ENCODE results near the gene CREG1.
A peak's percentile ranks its signal among the peaks of the same experiment; 100 is the strongest.

The CREG1 gene

DNA sequence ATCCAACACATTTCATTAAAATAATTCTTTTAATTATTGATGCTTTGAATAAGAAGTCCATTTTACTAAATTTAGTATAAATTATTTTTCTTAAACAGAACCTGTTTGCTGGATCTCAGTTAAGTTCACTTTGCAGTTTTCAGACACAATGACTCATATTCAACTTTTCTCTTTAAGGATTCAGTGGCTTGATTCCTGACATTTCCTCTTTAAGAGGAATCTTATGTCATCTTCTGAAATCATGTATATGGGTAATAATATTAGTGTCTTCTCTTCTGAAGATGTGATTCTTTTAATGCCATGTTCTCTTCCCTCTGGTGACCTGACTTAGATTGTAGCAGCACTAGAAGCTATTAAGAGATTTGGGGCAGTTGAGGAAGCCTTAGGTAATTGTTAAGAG is 12.6 kb downstream of the CREG1 start:
- H4K8ac ChIP-seq (ENCODE audit: low read depth, low read length): no peak overlapping the region
- no peak overlapping the region for H3K14ac ChIP-seq (ENCODE audit: low read length)
- peaks cover 4 to 14% of the 10 kb centered on the region in 2 experiments for H3K36me3 ChIP-seq (ENCODE audit: control insufficient read depth in 1 of 2, insufficient read depth in 2 of 2, low read length in 2 of 2)
- no peak overlapping the region for H3K18ac ChIP-seq (ENCODE audit: low read length)
- no peak overlapping the region for H3K4me3 ChIP-seq (ENCODE audit: low read depth, low read length)
- no peaks in the 10 kb centered on the region for H3K9me3 ChIP-seq (ENCODE audit: insufficient read depth, low read depth, low read length)
- no peak overlapping the region for H3K4me2 ChIP-seq (ENCODE audit: low read length)
- no peak for DNase-seq
- no peaks in the 10 kb centered on the region for H3K79me1 ChIP-seq (ENCODE audit: low read length)
- H4K12ac ChIP-seq (ENCODE audit: low read depth, low read length): no peak overlapping the region
- H3K23ac ChIP-seq (ENCODE audit: low read length): no peak overlapping the region
- H3K9ac ChIP-seq (ENCODE audit: low read length): no peak overlapping the region
- H4K91ac ChIP-seq (ENCODE audit: low read depth, low read length): no peak overlapping the region
- H3K4me1 ChIP-seq (ENCODE audit: control insufficient read depth in 1 of 2, insufficient read depth in 2 of 2, low read length in 2 of 2): peaks cover 0 to 4% of the 10 kb centered on the region in 2 experiments
- no peak overlapping the region for H3K27ac ChIP-seq (ENCODE audit: low read depth, low read length)
- no peak overlapping the region for H2AFZ ChIP-seq (ENCODE audit: insufficient read depth, low read length, poor library complexity)
- no peak overlapping the region for H2BK120ac ChIP-seq (ENCODE audit: insufficient read depth, low read length, poor library complexity)
- no peaks in the 10 kb centered on the region for H3K27me3 ChIP-seq (ENCODE audit: insufficient read depth, low read length)
- H2BK5ac ChIP-seq (ENCODE audit: low read depth, low read length, poor library complexity): no peak overlapping the region
- no peak overlapping the region for H2BK12ac ChIP-seq (ENCODE audit: low read length)
- peaks cover 2% of the 10 kb centered on the region for H3K79me2 ChIP-seq (ENCODE audit: control insufficient read depth, insufficient read depth, low read length, poor library complexity)
- no peak overlapping the region for H3K4ac ChIP-seq (ENCODE audit: low read depth, low read length)
- no peak overlapping the region for H2AK5ac ChIP-seq (ENCODE audit: low read length)

DNA sequence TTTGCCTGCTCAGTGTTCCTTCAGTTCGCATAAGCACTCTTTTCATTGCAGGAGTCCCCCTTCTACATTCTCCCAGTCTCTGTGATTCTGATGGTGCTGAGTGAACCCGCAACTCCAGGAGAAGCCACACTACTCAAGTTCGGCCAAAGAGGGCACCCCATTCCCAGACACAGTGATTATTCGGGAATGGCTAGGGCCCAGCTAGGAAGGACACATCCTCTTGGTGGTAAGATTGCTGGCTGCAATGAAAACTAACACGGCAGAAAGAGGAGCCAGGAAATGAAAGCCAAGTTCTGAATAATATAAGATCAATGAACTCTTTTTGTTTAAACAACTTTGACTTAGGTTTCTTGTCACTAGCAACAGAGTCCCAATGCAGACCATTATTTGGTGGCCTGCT is 14.9 kb downstream of the CREG1 start:
- no peak for DNase-seq
- Histone ChIP-seq H2BK12ac (ENCODE audit: low read length) (no peak overlapping the region), H3K9me3 (ENCODE audit: insufficient read depth, low read depth, low read length) (no peaks in the 10 kb centered on the region), H3K36me3 (ENCODE audit: control insufficient read depth in 1 of 2, insufficient read depth in 2 of 2, low read length in 2 of 2) (peaks cover 2 to 5% of the 10 kb centered on the region in 2 experiments), H4K8ac (ENCODE audit: low read depth, low read length) (no peak overlapping the region), H3K14ac (ENCODE audit: low read length) (no peak overlapping the region), H3K18ac (ENCODE audit: low read length) (no peak overlapping the region), H2BK5ac (ENCODE audit: low read depth, low read length, poor library complexity) (no peak overlapping the region), H2BK120ac (ENCODE audit: insufficient read depth, low read length, poor library complexity) (no peak overlapping the region), H3K4me3 (ENCODE audit: low read depth, low read length) (no peak overlapping the region), H3K79me2 (ENCODE audit: control insufficient read depth, insufficient read depth, low read length, poor library complexity) (peaks cover 2% of the 10 kb centered on the region), H4K91ac (ENCODE audit: low read depth, low read length) (no peak overlapping the region), H3K27ac (ENCODE audit: low read depth, low read length) (no peak overlapping the region), H3K4me2 (ENCODE audit: low read length) (no peak overlapping the region), H2AFZ (ENCODE audit: insufficient read depth, low read length, poor library complexity) (no peak overlapping the region), H4K12ac (ENCODE audit: low read depth, low read length) (no peak overlapping the region), H3K4ac (ENCODE audit: low read depth, low read length) (no peak overlapping the region), H2AK5ac (ENCODE audit: low read length) (no peak overlapping the region), H3K4me1 (ENCODE audit: control insufficient read depth in 1 of 2, insufficient read depth in 2 of 2, low read length in 2 of 2) (no peaks in the 10 kb centered on the region), H3K79me1 (ENCODE audit: low read length) (no peaks in the 10 kb centered on the region), H3K27me3 (ENCODE audit: insufficient read depth, low read length) (no peaks in the 10 kb centered on the region), H3K23ac (ENCODE audit: low read length) (no peak overlapping the region), H3K9ac (ENCODE audit: low read length) (no peak overlapping the region)
- WGBS (ENCODE audit: extremely low coverage, insufficient coverage, insufficient read length): no CpG with 5 or more reads among the region's 5 CpGs

DNA sequence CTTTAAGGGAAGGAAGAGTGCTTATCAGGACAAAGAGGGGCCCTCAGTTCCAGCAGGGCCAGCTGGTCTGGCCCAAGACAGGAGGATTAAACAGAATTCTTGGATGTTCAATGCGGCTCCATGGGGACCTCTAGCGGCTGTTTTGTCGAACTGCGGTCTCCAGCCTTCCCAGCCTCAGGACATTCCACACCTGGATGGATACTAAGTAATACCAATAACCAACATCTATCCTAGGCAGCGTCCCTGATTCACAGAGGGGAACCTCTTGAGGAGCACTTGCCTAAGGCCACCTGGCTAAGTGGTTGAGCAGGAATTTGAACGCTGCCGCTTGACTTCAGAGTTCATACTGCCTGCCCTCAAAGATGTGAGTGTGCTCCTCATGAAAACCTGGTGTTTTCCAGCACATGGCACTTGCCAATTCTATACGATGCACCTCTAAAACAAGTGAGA is 19.7 kb downstream of the CREG1 start:
- Histone ChIP-seq H3K79me1 (ENCODE audit: low read length) (no peaks in the 10 kb centered on the region), H3K9me3 (ENCODE audit: insufficient read depth, low read depth, low read length) (no peaks in the 10 kb centered on the region), H2BK12ac (ENCODE audit: low read length) (no peak overlapping the region), H3K27me3 (ENCODE audit: insufficient read depth, low read length) (no peaks in the 10 kb centered on the region), H4K91ac (ENCODE audit: low read depth, low read length) (no peak overlapping the region), H4K8ac (ENCODE audit: low read depth, low read length) (no peak overlapping the region), H3K27ac (ENCODE audit: low read depth, low read length) (no peak overlapping the region), H3K4me2 (ENCODE audit: low read length) (no peak overlapping the region), H4K12ac (ENCODE audit: low read depth, low read length) (no peak overlapping the region), H3K36me3 (ENCODE audit: control insufficient read depth in 1 of 2, insufficient read depth in 2 of 2, low read length in 2 of 2) (no peaks in the 10 kb centered on the region), H2AK5ac (ENCODE audit: low read length) (no peak overlapping the region), H2BK120ac (ENCODE audit: insufficient read depth, low read length, poor library complexity) (no peak overlapping the region), H3K4me1 (ENCODE audit: control insufficient read depth in 1 of 2, insufficient read depth in 2 of 2, low read length in 2 of 2) (no peaks in the 10 kb centered on the region), H3K9ac (ENCODE audit: low read length) (no peak overlapping the region), H2AFZ (ENCODE audit: insufficient read depth, low read length, poor library complexity) (no peak overlapping the region), H3K23ac (ENCODE audit: low read length) (no peak overlapping the region), H3K4me3 (ENCODE audit: low read depth, low read length) (no peak overlapping the region), H3K79me2 (ENCODE audit: control insufficient read depth, insufficient read depth, low read length, poor library complexity) (no peaks in the 10 kb centered on the region), H3K4ac (ENCODE audit: low read depth, low read length) (no peak overlapping the region), H3K14ac (ENCODE audit: low read length) (no peak overlapping the region), H3K18ac (ENCODE audit: low read length) (no peak overlapping the region), H2BK5ac (ENCODE audit: low read depth, low read length, poor library complexity) (no peak overlapping the region)
- DNase-seq: peak; percentile 61 to 87
- no CpG with 5 or more reads among the region's 8 CpGs for WGBS (ENCODE audit: extremely low coverage, insufficient coverage, insufficient read length)

DNA sequence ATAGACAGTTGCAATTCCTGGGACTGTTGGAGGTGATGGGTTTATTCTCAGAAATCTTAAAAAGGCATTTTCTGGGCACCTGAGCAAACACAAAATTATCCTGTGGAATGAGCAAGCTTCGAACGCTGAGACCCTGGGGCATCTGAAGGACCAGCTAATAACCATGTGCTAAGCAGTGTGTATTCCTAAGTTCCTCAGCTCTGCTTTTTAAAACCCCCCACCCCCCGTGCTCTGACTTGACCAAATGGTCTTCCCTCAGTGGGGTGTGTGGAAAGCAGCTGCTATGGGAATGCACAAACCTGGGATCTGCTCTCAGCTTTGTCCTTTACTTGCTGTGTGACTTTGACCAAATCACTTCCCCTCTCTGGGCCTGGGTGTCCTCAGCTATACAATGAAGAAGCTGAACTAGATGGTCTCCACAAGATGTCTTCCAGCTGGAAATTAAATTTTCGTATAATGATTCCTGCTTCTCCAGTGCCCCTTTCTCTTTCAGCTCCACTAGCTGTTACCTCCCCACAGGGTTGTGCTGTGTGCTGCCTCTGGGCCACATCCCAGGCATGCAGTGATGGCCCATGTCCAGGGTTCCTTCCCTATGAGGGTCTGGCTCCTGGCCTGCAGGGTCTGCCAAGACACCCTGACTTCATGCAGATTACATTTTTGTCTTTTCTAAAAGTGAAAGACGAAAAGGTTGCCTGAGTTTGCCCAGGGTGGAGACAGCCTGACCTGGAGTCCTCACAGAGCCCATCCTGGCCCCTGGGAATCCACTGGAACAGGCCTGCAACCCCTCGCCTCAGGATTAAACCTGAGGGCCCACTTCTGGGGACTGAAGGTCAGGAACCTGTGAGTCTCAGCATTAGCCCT is 20.4 kb downstream of the CREG1 start:
- H3K14ac ChIP-seq (ENCODE audit: low read length): no peak overlapping the region
- no peak overlapping the region for H3K27ac ChIP-seq (ENCODE audit: low read depth, low read length)
- no peaks in the 10 kb centered on the region for H3K79me2 ChIP-seq (ENCODE audit: control insufficient read depth, insufficient read depth, low read length, poor library complexity)
- WGBS (ENCODE audit: extremely low coverage, insufficient coverage, insufficient read length): no CpG with 5 or more reads among the region's 6 CpGs
- H3K4ac ChIP-seq (ENCODE audit: low read depth, low read length): no peak overlapping the region
- H3K4me2 ChIP-seq (ENCODE audit: low read length): no peak overlapping the region
- no peak overlapping the region for H3K18ac ChIP-seq (ENCODE audit: low read length)
- H2BK5ac ChIP-seq (ENCODE audit: low read depth, low read length, poor library complexity): no peak overlapping the region
- H3K23ac ChIP-seq (ENCODE audit: low read length): no peak overlapping the region
- H3K4me1 ChIP-seq (ENCODE audit: control insufficient read depth in 1 of 2, insufficient read depth in 2 of 2, low read length in 2 of 2): no peaks in the 10 kb centered on the region
- no peaks in the 10 kb centered on the region for H3K27me3 ChIP-seq (ENCODE audit: insufficient read depth, low read length)
- H3K9ac ChIP-seq (ENCODE audit: low read length): no peak overlapping the region
- no peaks in the 10 kb centered on the region for H3K36me3 ChIP-seq (ENCODE audit: control insufficient read depth in 1 of 2, insufficient read depth in 2 of 2, low read length in 2 of 2)
- no peak overlapping the region for H2BK12ac ChIP-seq (ENCODE audit: low read length)
- no peaks in the 10 kb centered on the region for H3K79me1 ChIP-seq (ENCODE audit: low read length)
- H4K12ac ChIP-seq (ENCODE audit: low read depth, low read length): no peak overlapping the region
- no peaks in the 10 kb centered on the region for H3K9me3 ChIP-seq (ENCODE audit: insufficient read depth, low read depth, low read length)
- H2AK5ac ChIP-seq (ENCODE audit: low read length): no peak overlapping the region
- H2BK120ac ChIP-seq (ENCODE audit: insufficient read depth, low read length, poor library complexity): no peak overlapping the region
- no peak overlapping the region for H4K91ac ChIP-seq (ENCODE audit: low read depth, low read length)
- DNase-seq: no peak
- H2AFZ ChIP-seq (ENCODE audit: insufficient read depth, low read length, poor library complexity): no peak overlapping the region
- H3K4me3 ChIP-seq (ENCODE audit: low read depth, low read length): no peak overlapping the region
- H4K8ac ChIP-seq (ENCODE audit: low read depth, low read length): no peak overlapping the region

Measured in trophoblast cell (in vitro differentiated cells and primary cell).